Measurements from ENCODE around the gene NR2E1. TPM values are rescaled to one million over a fixed set of nuclear protein-coding genes. Genes with fewer than 3 reads are reported as not detected.

NR2E1 gene
- total RNA-seq, 1 donor from 2014 or later: not detected

DNA sequence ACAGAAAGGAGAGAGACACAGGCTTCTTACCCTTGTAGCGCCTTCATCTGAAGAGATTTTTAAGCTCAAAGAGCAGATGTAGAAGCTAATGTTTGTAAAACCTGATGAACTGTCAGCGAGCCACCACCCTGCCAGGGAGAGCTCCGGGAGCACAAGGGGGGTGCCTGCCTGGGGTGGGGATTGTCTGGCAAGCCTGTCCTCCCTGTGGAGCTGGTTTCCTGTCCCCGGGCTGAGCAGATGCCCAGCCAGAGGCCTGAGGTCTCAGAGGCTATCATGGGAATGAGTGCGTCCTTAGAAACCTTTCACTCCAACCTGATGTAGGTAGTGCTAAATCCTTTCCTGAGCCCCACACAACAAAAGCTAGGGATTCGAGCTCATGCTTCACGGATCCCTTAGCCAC is 41.9 kb upstream of the NR2E1 start:
- ATAC-seq (no peak), DNase-seq (no peak)
- H3K27me3 ChIP-seq: peaks cover 83% of the 10 kb centered on the region
- H3K4me1 ChIP-seq: peaks cover 7% of the 10 kb centered on the region
- H3K36me3 ChIP-seq: no peaks in the 10 kb centered on the region
- no peak overlapping the region for H3K4me3 ChIP-seq
- no peaks in the 10 kb centered on the region for H3K9me3 ChIP-seq
- intact Hi-C loops (cut with DNase I): no loop called here
- no peak overlapping the region for H3K27ac ChIP-seq
- TF ChIP-seq CTCF (IDR thresholded peaks at IDR 0.05): no peak

DNA sequence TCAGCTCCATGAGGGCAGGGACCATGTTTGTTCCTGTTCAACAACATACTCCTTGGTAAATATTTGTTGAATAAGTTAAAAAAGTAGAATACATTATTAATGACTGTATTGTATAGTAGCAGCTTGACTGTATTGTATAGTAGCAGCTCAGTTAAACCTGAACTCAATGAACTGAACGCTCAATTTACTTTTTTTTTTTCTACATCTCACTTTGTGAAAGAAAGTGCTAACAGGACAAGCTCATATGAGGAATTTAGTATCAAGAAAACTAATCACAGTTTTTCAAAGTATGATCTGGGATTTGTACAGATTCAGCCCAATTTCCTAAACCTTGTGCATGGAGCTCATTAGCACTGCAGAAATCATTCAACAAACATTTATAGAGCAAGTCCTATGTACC is 38.8 kb upstream of the NR2E1 start:
- no peak for TF ChIP-seq CTCF (IDR thresholded peaks at IDR 0.05)
- no peak for ATAC-seq
- no peak for DNase-seq
- no peak overlapping the region for H3K4me3 ChIP-seq
- intact Hi-C loops (cut with DNase I): no loop called here
- H3K4me1 ChIP-seq: no peaks in the 10 kb centered on the region
- H3K27me3 ChIP-seq: peaks cover 51% of the 10 kb centered on the region
- no peaks in the 10 kb centered on the region for H3K36me3 ChIP-seq
- H3K27ac ChIP-seq: no peak overlapping the region
- no peaks in the 10 kb centered on the region for H3K9me3 ChIP-seq

GRCh38 chr6:108127826-108128225 is 38.0 kb upstream of the NR2E1 start:
- H3K4me3 ChIP-seq: no peak overlapping the region
- no peak for TF ChIP-seq CTCF (IDR thresholded peaks at IDR 0.05)
- peaks cover 44% of the 10 kb centered on the region for H3K27me3 ChIP-seq
- intact Hi-C loops (cut with DNase I): no loop called here
- DNase-seq (no peak), ATAC-seq (peak; percentile 48)
- H3K4me1 ChIP-seq: no peaks in the 10 kb centered on the region
- H3K9me3 ChIP-seq: no peaks in the 10 kb centered on the region
- no peak overlapping the region for H3K27ac ChIP-seq
- H3K36me3 ChIP-seq: no peaks in the 10 kb centered on the region

- no peaks in the 10 kb centered on the region for H3K36me3 ChIP-seq
- no peak overlapping the region for H3K4me3 ChIP-seq
- no peak for DNase-seq
- TF ChIP-seq CTCF (IDR thresholded peaks at IDR 0.05): no peak
- no peak overlapping the region for H3K27ac ChIP-seq
- H3K4me1 ChIP-seq: peaks cover 9% of the 10 kb centered on the region
- ATAC-seq: no peak
- H3K9me3 ChIP-seq: no peaks in the 10 kb centered on the region
- H3K27me3 ChIP-seq: peaks cover 26% of the 10 kb centered on the region
- intact Hi-C loops (cut with DNase I): no loop called here
These were observed 35.6 kb upstream of the NR2E1 start for GRCh38 chr6:108130262-108130661.

GRCh38 chr6:108132863-108133262 is 33.0 kb upstream of the NR2E1 start:
- ATAC-seq (peak; percentile 53), DNase-seq (no peak)
- no peaks in the 10 kb centered on the region for H3K36me3 ChIP-seq
- peaks cover 9% of the 10 kb centered on the region for H3K4me1 ChIP-seq
- H3K27ac ChIP-seq: no peak overlapping the region
- H3K9me3 ChIP-seq: no peaks in the 10 kb centered on the region
- no peak for TF ChIP-seq CTCF (IDR thresholded peaks at IDR 0.05)
- H3K27me3 ChIP-seq: peaks cover 26% of the 10 kb centered on the region
- intact Hi-C loops (cut with DNase I): no loop called here
- no peak overlapping the region for H3K4me3 ChIP-seq

DNA sequence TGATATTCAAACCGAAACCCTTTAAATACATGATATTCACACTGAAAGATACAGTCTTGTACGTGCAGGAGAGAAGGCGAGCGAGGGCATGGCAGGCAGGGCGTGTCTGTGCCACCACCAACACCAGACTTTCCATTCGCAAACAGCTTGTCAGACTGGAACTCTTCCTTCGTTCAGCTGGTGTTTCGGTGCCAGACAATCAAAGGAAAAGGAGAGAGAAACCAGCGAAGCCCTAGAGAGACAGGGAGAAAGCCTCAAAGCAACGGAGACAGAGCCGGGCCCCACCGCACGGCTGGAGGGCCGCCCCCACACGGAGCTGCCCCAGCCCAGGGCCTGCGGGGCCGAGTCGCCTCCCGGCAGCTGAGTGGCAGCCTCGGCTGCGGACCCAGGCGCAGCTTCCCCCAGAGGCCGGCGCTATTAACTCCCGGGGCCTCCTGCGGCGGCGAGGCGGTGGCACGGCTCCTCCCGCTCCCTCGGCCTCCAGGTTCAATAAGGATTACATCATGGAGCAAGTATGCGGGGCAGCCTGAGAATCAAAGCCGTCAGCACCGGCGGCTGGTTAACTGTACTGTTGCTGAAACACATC is 32.1 kb upstream of the NR2E1 start:
- DNase-seq (peak; percentile 81), ATAC-seq (peak; percentile 96)
- TF ChIP-seq CTCF (IDR thresholded peaks at IDR 0.05): no peak
- intact Hi-C loops (cut with DNase I): no loop called here
- no peaks in the 10 kb centered on the region for H3K9me3 ChIP-seq
- no peaks in the 10 kb centered on the region for H3K36me3 ChIP-seq
- peaks cover 30% of the 10 kb centered on the region for H3K27me3 ChIP-seq
- H3K27ac ChIP-seq: peak overlapping the region; percentile 65
- peak overlapping the region; percentile 39 for H3K4me3 ChIP-seq
- peaks cover 9% of the 10 kb centered on the region for H3K4me1 ChIP-seq
